ENCODE data around the gene BTRC.

- TF ChIP-seq, protein P1, sequence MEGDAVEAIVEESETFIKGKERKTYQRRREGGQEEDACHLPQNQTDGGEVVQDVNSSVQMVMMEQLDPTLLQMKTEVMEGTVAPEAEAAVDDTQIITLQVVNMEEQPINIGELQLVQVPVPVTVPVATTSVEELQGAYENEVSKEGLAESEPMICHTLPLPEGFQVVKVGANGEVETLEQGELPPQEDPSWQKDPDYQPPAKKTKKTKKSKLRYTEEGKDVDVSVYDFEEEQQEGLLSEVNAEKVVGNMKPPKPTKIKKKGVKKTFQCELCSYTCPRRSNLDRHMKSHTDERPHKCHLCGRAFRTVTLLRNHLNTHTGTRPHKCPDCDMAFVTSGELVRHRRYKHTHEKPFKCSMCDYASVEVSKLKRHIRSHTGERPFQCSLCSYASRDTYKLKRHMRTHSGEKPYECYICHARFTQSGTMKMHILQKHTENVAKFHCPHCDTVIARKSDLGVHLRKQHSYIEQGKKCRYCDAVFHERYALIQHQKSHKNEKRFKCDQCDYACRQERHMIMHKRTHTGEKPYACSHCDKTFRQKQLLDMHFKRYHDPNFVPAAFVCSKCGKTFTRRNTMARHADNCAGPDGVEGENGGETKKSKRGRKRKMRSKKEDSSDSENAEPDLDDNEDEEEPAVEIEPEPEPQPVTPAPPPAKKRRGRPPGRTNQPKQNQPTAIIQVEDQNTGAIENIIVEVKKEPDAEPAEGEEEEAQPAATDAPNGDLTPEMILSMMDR (IDR thresholded peaks at IDR 0.05): no peak
- no peak for TF ChIP-seq EP300 (IDR thresholded peaks at IDR 0.05)
- TF ChIP-seq POLR2A (IDR thresholded peaks at IDR 0.05): no peak
Observed at GRCh38 chr10:101351477-101351876, 2.5 kb upstream of the BTRC start.

Data from stomach (tissue), 4 donors.